HepG2 (cell line): ENCODE data around the gene ALDH16A1. TPM values are rescaled to one million over a fixed set of nuclear protein-coding genes. Genes with fewer than 3 reads are reported as not detected.

Source experiments
- ARID2 ChIP-seq: sonication (generic); formaldehyde crosslinking; IDR thresholded peaks from 2 replicates; pipeline ENCODE4 v1.8.1; 2022; ENCODE audit warnings: mild to moderate bottlenecking, missing genetic modification reagents, borderline replicate concordance
- ATAD3A ChIP-seq: sonication (generic); formaldehyde crosslinking; IDR thresholded peaks from 2 replicates; pipeline ENCODE4 v1.4.0; 2020; ENCODE audit warnings: missing genetic modification reagents
- DPF2 ChIP-seq: sonication (generic); formaldehyde crosslinking; IDR thresholded peaks from 2 replicates; pipeline ENCODE4 v1.4.0; 2020; ENCODE audit warnings: mild to moderate bottlenecking, low read depth, missing genetic modification reagents, borderline replicate concordance
- EHMT2 ChIP-seq: fragments of 200-600 bp; sonication (generic); IDR thresholded peaks from 2 replicates; pipeline ENCODE4 v1.7.0; 2017; ENCODE audit warnings: antibody characterized with exemption, low read depth, low read length, borderline replicate concordance
- MYNN ChIP-seq: sonication (generic); formaldehyde crosslinking; IDR thresholded peaks from 2 replicates; pipeline ENCODE4 v1.4.0; 2020; ENCODE audit warnings: mild to moderate bottlenecking, low read depth, missing genetic modification reagents
- NCOA2 ChIP-seq: sonication (generic); formaldehyde crosslinking; IDR thresholded peaks from 2 replicates; pipeline ENCODE4 v1.8.0; 2022; ENCODE audit warnings: inconsistent platforms
- NCOR1 ChIP-seq: fragments of 200-600 bp; sonication (generic); IDR thresholded peaks from 2 replicates; pipeline ENCODE4 v1.7.0; 2017; ENCODE audit warnings: antibody characterized with exemption, low read length, borderline replicate concordance
- NKX3-1 ChIP-seq: sonication (generic); formaldehyde crosslinking; IDR thresholded peaks from 2 replicates; pipeline ENCODE4 v1.5.0; 2020; ENCODE audit warnings: missing genetic modification reagents
- RAD51 ChIP-seq: fragments of 450-650 bp; IDR thresholded peaks from 2 replicates; pipeline ENCODE4 v1.6.1; 2016; ENCODE audit warnings: borderline replicate concordance
- REST ChIP-seq, 2 experiments: IDR thresholded peaks; 2 replicates each; pipeline ENCODE4 v1.6.1; 2011 to 2012; ENCODE audit warnings: low read length in 2 of 2, borderline replicate concordance in 1 of 2, low read depth in 1 of 2, mild to moderate bottlenecking in 1 of 2, moderate library complexity in 1 of 2
- SKIL ChIP-seq: sonication (generic); formaldehyde crosslinking; IDR thresholded peaks from 2 replicates; pipeline ENCODE4 v1.8.0; 2022; ENCODE audit warnings: missing genetic modification reagents, mild to moderate bottlenecking, moderate library complexity, borderline replicate concordance
- TBL1XR1 ChIP-seq: fragments of 150-350 bp; IDR thresholded peaks from 2 replicates; pipeline ENCODE4 v1.6.1; 2014; ENCODE audit warnings: borderline replicate concordance, low read length; ENCODE audit not compliant: partially characterized antibody
- TCF7L2 ChIP-seq: IDR thresholded peaks from 2 replicates; pipeline ENCODE4 v1.6.1; 2011; ENCODE audit warnings: mild to moderate bottlenecking, low read depth, low read length, moderate library complexity
- YEATS4 ChIP-seq: sonication (generic); formaldehyde crosslinking; IDR thresholded peaks from 2 replicates; pipeline ENCODE4 v1.4.0; 2020; ENCODE audit warnings: missing genetic modification reagents, borderline replicate concordance
- ZNF317 ChIP-seq: sonication (generic); formaldehyde crosslinking; IDR thresholded peaks from 2 replicates; pipeline ENCODE4 v1.5.0; 2020; ENCODE audit warnings: mild to moderate bottlenecking, missing genetic modification reagents
- ZNF329 ChIP-seq: sonication (generic); formaldehyde crosslinking; IDR thresholded peaks from 2 replicates; pipeline ENCODE4 v1.9.0; 2021; ENCODE audit warnings: low read depth, mild to moderate bottlenecking, missing genetic modification reagents
- ZNF354B ChIP-seq: sonication (generic); formaldehyde crosslinking; IDR thresholded peaks from 2 replicates; pipeline ENCODE4 v1.8.0; 2022; ENCODE audit warnings: mild to moderate bottlenecking, missing genetic modification reagents
- ZNF446 ChIP-seq: sonication (generic); formaldehyde crosslinking; IDR thresholded peaks from 2 replicates; pipeline ENCODE4 v1.5.0; 2020; ENCODE audit warnings: mild to moderate bottlenecking, missing genetic modification reagents
- ZNF530 ChIP-seq: sonication (generic); formaldehyde crosslinking; IDR thresholded peaks from 2 replicates; pipeline ENCODE4 v1.5.0; 2020; ENCODE audit warnings: low read depth, mild to moderate bottlenecking, missing genetic modification reagents
- ZNF562 ChIP-seq: sonication (generic); formaldehyde crosslinking; IDR thresholded peaks from 2 replicates; pipeline ENCODE4 v1.8.0; 2022; ENCODE audit warnings: missing genetic modification reagents, borderline replicate concordance
- ZNF615 ChIP-seq: sonication (generic); formaldehyde crosslinking; IDR thresholded peaks from 2 replicates; pipeline ENCODE4 v1.5.0; 2020; ENCODE audit warnings: mild to moderate bottlenecking, missing genetic modification reagents, borderline replicate concordance
- ZNF709 ChIP-seq: sonication (generic); formaldehyde crosslinking; IDR thresholded peaks from 2 replicates; pipeline ENCODE4 v1.5.0; 2020; ENCODE audit warnings: mild to moderate bottlenecking, missing genetic modification reagents
- ZNF891 ChIP-seq: sonication (generic); formaldehyde crosslinking; IDR thresholded peaks from 2 replicates; pipeline ENCODE4 v1.5.0; 2020; ENCODE audit warnings: mild to moderate bottlenecking, missing genetic modification reagents
- ZSCAN20 ChIP-seq: sonication (generic); formaldehyde crosslinking; IDR thresholded peaks from 2 replicates; pipeline ENCODE4 v1.4.0; 2020; ENCODE audit warnings: missing genetic modification reagents, mild to moderate bottlenecking, borderline replicate concordance
- polyA plus RNA-seq, 8 experiments: library from polyadenylated mRNA; depleted of rRNA in 3 of 8; stranded (reverse) in 7 of 8; unstranded in 1 of 8; fragments of >200 nt; fragmentation: Illumina TruSeq in 4 of 8; extraction: Trizol in 4 of 8; gene quantifications; 2 replicates each; pipeline versions ENCODE4 v1.2.1 to v1.2.3, GENCODE V29; 2011 to 2016; ENCODE audit warnings: low read depth in 4 of 8, missing spikeins in 1 of 8, mixed read lengths in 1 of 8; ENCODE audit not compliant: insufficient read depth in 1 of 8
- total RNA-seq, 5 experiments: library from RNA; depleted of rRNA; stranded (reverse); fragments of >200 nt; fragmentation: Illumina TruSeq; extraction: Trizol; gene quantifications; 2 replicates each; pipeline ENCODE4 v1.2.3, GENCODE V29; 2016; ENCODE audit warnings: low read depth in 1 of 5

Gene ALDH16A1
- total and polyA plus RNA-seq, 2 of the 13 experiments (the other 11 are each of a cell fraction or from before 2014, with no cell fraction given), result 8.4 to 34.9 TPM

GRCh38 chr19:49487277-49488045 lies 34.4 kb downstream of the ALDH16A1 start, which contains the start of gene RPL13A (continued):
- TF ChIP-seq NCOR1, result no peak
- no peak for TF ChIP-seq ZNF329 (CRISPR knock-in tag)
- TF ChIP-seq TBL1XR1, result peak; percentile 41
- TF ChIP-seq ATAD3A, result peak; percentile 19; the same call in 1 of the 2 replicates
- TF ChIP-seq ZNF891 (CRISPR knock-in tag), result peak; percentile 80; the same call in 1 of the 2 replicates
- TF ChIP-seq ZNF317 (CRISPR knock-in tag), result peak; percentile 79; the same call in 1 of the 2 replicates
- TF ChIP-seq MYNN, result peak; percentile 38
- no peak for TF ChIP-seq ZNF530 (CRISPR knock-in tag)
- TF ChIP-seq ARID2 (CRISPR knock-in tag), result no peak
- no peak for TF ChIP-seq EHMT2
- no peak for TF ChIP-seq SKIL (CRISPR knock-in tag)
- peak in 1 of 2 experiments; percentile 86; a peak in 2 of 4 replicates for TF ChIP-seq REST (IDR thresholded peaks at IDR 0.05; ENCODE audit: borderline replicate concordance in 1 of 2, low read depth in 1 of 2, low read length in 2 of 2)
- TF ChIP-seq ZNF354B (CRISPR knock-in tag), result no peak
- peak; percentile 76; the same call in 1 of the 2 replicates for TF ChIP-seq YEATS4 (CRISPR knock-in tag)
- peak; percentile 78 for TF ChIP-seq ZNF446 (CRISPR knock-in tag)
- peak; percentile 77; the same call in 1 of the 2 replicates for TF ChIP-seq ZNF615 (CRISPR knock-in tag)
- peak; percentile 94 for TF ChIP-seq RAD51
- TF ChIP-seq ZNF709 (CRISPR knock-in tag), result no peak; the same call in 1 of the 2 replicates
- no peak for TF ChIP-seq DPF2 (CRISPR knock-in tag)
- no peak for TF ChIP-seq TCF7L2
- TF ChIP-seq NCOA2 (CRISPR knock-in tag), result peak; percentile 68
- TF ChIP-seq NKX3-1 (CRISPR knock-in tag), result peak; percentile 35; the same call in 1 of the 2 replicates
- TF ChIP-seq ZSCAN20, result peak; percentile 52; the same call in 1 of the 2 replicates
- TF ChIP-seq ZNF562 (CRISPR knock-in tag), result no peak
